Duodenal mucosa (tissue), 2 donors: ENCODE data around the gene MCM3AP.
"Not testable (repeated sequence)": the region's sequence is repeated elsewhere in the genome, so short reads cannot be mapped to it uniquely, and the experiment has no call there.

Experiments used
- H3K27ac ChIP-seq: one replicate; pipeline ENCODE4 v1.7.0; 2013; ENCODE audit warnings: low read depth, low read length
- H3K27me3 ChIP-seq, 2 donors: one replicate each; pipeline ENCODE4 v1.7.0; 2013; ENCODE audit warnings: low read length in 2 of 2, control low read depth in 1 of 2; ENCODE audit not compliant: insufficient read depth in 2 of 2, control insufficient read depth in 1 of 2
- H3K36me3 ChIP-seq, 2 donors: one replicate each; pipeline ENCODE4 v1.7.0; 2013; ENCODE audit warnings: low read length in 2 of 2, control low read depth in 1 of 2; ENCODE audit not compliant: insufficient read depth in 2 of 2, control insufficient read depth in 1 of 2
- H3K4me1 ChIP-seq, 2 donors: one replicate each; pipeline ENCODE4 v1.7.0; 2013; ENCODE audit warnings: low read length in 2 of 2, control low read depth in 1 of 2; ENCODE audit not compliant: insufficient read depth in 2 of 2, control insufficient read depth in 1 of 2
- H3K4me3 ChIP-seq, 2 donors: one replicate each; pipeline ENCODE4 v1.7.0; 2013; ENCODE audit warnings: low read length in 2 of 2, low read depth in 1 of 2
- H3K9ac ChIP-seq, 2 donors: one replicate each; pipeline ENCODE4 v1.7.0; 2013; ENCODE audit warnings: low read length in 2 of 2, low read depth in 1 of 2
- H3K9me3 ChIP-seq, 2 donors: one replicate each; pipeline ENCODE4 v1.7.0; 2013; ENCODE audit warnings: low read length in 2 of 2, control low read depth in 1 of 2; ENCODE audit not compliant: control insufficient read depth in 1 of 2

Gene MCM3AP

DNA sequence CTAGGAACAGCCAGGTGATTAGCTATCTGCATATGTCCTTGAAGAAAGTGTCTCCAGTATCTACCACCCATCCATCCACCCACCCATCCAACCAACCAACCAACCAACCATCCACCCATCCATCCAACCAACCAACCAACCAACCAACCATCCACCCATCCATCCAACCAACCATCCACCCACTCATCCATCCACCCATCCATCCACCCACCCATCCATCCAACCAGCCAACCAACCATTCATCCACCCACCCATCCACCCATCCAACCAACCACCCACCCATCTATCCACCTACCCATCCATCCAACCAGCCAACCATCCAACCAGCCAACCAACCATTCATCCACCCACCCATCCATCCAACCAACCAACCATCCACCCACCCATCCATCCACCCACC lies 26.2 kb upstream of the MCM3AP start:
- Histone ChIP-seq H3K4me1 (no peaks in the 10 kb centered on the region), H3K27ac (no peak overlapping the region), H3K9me3 (no peaks in the 10 kb centered on the region), H3K36me3 (peaks cover 0 to 17% of the 10 kb centered on the region in 2 donors), H3K9ac (no peak overlapping the region), H3K4me3 (no peak overlapping the region), H3K27me3 (no peaks in the 10 kb centered on the region)

DNA sequence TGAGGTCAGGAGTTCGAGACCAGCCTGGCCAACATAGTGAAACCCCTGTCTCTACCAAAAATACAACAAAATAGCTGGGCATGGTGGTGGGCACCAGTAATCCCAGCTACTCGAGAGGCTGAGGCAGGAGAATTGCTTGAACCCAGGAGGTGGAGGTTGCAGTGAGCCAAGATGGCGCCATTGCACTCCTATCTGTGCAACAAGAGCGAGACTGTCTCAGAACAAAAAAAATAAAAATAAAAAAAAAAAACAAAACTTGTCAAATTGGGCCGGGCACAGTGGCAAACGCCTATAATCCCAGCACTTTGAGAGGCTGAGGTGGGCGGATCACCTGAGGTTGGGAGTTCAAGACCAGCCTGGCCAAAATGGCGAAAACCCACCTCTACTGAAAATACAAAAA lies 24.8 kb upstream of the MCM3AP start:
- H3K9ac ChIP-seq, H3K9me3 ChIP-seq, H3K27ac ChIP-seq, H3K27me3 ChIP-seq, H3K4me3 ChIP-seq, H3K4me1 ChIP-seq: not testable (repeated sequence)
- peaks cover 0 to 17% of the 10 kb centered on the region in 2 donors for H3K36me3 ChIP-seq

DNA sequence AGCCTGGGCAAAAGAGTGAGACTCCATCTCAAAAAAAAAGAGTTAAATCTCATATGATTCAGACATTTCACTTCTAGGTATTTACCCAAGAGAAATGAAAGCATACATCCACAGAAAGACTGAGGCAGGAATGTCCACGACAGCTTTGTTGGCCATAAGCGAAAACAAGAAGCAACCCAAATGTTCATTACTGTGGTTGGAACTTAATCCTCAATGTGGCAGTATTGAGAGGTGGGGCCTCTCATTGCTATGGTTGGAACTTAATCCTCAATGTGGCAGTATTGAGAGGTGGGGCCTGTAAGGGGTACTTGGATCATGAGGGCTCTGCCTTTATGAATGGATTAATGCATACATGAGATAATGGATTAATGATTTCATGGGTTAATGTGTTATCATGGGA lies 23.0 kb upstream of the MCM3AP start:
- H3K4me3 ChIP-seq: no peak overlapping the region

DNA sequence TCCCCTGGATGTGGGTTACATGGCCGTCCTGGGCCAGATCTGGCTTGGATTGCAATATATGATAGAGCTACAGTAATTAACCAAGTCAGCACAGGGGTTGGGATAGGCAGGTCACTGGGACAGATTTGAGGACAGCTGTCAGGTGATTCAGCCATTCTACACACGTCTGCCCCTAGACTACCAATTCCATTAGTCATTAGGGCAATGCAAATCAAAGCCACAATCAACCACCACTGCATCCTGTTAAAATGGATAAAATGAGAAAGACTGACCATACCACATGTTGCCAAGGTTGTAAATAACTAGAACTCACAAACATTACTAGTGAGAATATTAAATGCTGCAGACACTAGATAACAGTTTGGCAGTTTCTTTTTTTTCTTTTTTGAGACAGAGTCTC lies 22.2 kb upstream of the MCM3AP start:
- H3K4me3 ChIP-seq: no peak overlapping the region
- no peaks in the 10 kb centered on the region for H3K4me1 ChIP-seq
- no peak overlapping the region for H3K9ac ChIP-seq
- no peaks in the 10 kb centered on the region for H3K27me3 ChIP-seq
- H3K27ac ChIP-seq: no peak overlapping the region
- H3K9me3 ChIP-seq: no peaks in the 10 kb centered on the region
- peaks cover 0 to 25% of the 10 kb centered on the region in 2 donors for H3K36me3 ChIP-seq

More for the DNA sequence above, 23.0 kb upstream of the MCM3AP start:
- no peaks in the 10 kb centered on the region for H3K9me3 ChIP-seq
- no peak overlapping the region for H3K27ac ChIP-seq
- peaks cover 0 to 25% of the 10 kb centered on the region in 2 donors for H3K36me3 ChIP-seq
- no peaks in the 10 kb centered on the region for H3K27me3 ChIP-seq
- no peak overlapping the region for H3K9ac ChIP-seq
- no peaks in the 10 kb centered on the region for H3K4me1 ChIP-seq

DNA sequence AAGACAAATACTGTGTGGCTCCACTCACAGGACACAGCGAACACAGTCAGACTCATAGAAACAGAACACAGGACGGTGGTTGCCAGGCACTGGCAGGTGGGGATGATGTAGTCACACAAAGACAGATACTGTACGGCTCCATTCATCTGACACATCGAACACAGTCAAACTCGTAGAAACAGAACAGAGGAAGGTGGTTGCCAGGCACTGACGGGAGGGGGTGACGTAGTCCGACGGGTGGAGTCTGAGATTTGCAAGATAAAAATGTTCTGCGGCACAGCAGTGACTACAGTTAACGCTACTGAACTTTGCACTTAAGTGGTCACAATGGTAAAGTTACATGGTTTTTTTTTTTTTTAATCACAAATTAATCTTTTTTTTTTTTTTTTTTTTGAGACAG lies 19.5 kb upstream of the MCM3AP start:
- H3K4me1 ChIP-seq: no peaks in the 10 kb centered on the region
- H3K4me3 ChIP-seq: no peak overlapping the region
- H3K9ac ChIP-seq: no peak overlapping the region
- H3K36me3 ChIP-seq: peaks cover 0 to 30% of the 10 kb centered on the region in 2 donors
- no peak overlapping the region for H3K27ac ChIP-seq
- H3K9me3 ChIP-seq: no peaks in the 10 kb centered on the region
- no peaks in the 10 kb centered on the region for H3K27me3 ChIP-seq

DNA sequence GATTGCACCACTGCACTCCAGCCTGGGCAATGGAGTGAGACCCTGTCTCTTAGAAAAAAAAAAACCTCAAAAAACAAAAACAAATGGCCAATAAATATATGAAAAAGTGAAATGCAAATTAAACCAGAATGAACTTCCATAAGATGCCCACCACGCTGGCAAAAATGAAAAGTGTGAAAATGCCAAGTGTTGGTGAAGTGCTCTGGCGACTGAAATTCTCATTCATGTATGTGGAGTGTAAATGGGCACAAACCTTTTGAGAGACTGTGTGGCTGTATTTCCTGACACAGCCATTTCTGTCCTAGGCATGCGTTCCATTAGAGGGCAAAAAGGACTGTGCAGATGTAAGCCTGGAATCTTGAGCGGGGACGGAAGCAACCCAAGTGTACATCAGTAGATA lies 19.0 kb upstream of the MCM3AP start:
- H3K27me3 ChIP-seq: no peaks in the 10 kb centered on the region
- no peak overlapping the region for H3K4me3 ChIP-seq
- no peak overlapping the region for H3K9ac ChIP-seq
- no peak overlapping the region for H3K27ac ChIP-seq
- no peaks in the 10 kb centered on the region for H3K4me1 ChIP-seq
- H3K9me3 ChIP-seq: no peaks in the 10 kb centered on the region
- H3K36me3 ChIP-seq: peaks cover 0 to 31% of the 10 kb centered on the region in 2 donors

DNA sequence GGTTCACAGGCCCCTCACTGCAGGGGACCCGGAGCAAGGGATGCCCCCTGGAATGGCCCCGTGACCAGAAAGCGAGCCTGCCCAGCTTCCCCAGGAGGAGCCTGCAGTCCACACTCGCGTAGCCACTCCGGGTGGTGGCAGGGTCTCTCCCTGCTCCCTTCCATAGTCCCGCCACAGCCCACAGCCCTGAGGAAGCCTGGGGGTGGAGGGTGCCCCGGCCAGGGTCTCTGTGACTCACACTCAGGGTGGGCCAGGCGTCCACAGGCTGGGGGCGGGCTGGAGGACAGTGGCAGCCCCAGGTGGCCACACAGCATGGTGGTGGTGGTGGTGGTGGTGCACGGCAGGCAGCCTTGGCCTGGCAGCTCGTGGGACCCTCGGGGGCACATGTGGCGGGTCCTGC lies 16.3 kb upstream of the MCM3AP start:
- Histone ChIP-seq H3K4me3 (no peak overlapping the region), H3K4me1 (peaks cover 0 to 4% of the 10 kb centered on the region in 2 donors), H3K9me3 (no peaks in the 10 kb centered on the region), H3K9ac (no peak overlapping the region), H3K27ac (no peak overlapping the region), H3K36me3 (peaks cover 0 to 19% of the 10 kb centered on the region in 2 donors), H3K27me3 (no peaks in the 10 kb centered on the region)

DNA sequence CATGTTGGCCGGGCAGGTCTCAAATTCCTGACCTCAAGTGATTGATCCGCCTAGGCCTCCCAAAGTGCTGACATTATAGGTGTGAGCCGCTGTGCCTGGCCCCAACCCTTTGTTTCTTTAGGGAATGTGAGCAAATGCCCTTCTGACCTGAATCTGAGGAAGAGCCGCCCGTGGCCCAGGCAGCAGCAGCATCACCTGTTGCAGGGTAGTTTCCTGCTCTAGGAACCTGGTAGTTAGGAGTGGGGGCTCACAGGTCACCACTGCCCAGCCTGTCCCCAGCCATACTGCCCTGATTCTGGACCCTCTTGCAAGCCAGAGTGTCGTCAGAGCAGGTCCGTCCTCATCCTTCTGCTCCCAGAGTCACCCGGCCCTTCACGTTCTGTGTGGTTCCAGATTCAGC lies 13.8 kb upstream of the MCM3AP start:
- Histone ChIP-seq H3K27me3 (no peaks in the 10 kb centered on the region), H3K9ac (no peak overlapping the region), H3K36me3 (peaks cover 0 to 11% of the 10 kb centered on the region in 2 donors), H3K4me3 (no peak overlapping the region), H3K9me3 (no peaks in the 10 kb centered on the region), H3K4me1 (peaks cover 0 to 4% of the 10 kb centered on the region in 2 donors), H3K27ac (no peak overlapping the region)

DNA sequence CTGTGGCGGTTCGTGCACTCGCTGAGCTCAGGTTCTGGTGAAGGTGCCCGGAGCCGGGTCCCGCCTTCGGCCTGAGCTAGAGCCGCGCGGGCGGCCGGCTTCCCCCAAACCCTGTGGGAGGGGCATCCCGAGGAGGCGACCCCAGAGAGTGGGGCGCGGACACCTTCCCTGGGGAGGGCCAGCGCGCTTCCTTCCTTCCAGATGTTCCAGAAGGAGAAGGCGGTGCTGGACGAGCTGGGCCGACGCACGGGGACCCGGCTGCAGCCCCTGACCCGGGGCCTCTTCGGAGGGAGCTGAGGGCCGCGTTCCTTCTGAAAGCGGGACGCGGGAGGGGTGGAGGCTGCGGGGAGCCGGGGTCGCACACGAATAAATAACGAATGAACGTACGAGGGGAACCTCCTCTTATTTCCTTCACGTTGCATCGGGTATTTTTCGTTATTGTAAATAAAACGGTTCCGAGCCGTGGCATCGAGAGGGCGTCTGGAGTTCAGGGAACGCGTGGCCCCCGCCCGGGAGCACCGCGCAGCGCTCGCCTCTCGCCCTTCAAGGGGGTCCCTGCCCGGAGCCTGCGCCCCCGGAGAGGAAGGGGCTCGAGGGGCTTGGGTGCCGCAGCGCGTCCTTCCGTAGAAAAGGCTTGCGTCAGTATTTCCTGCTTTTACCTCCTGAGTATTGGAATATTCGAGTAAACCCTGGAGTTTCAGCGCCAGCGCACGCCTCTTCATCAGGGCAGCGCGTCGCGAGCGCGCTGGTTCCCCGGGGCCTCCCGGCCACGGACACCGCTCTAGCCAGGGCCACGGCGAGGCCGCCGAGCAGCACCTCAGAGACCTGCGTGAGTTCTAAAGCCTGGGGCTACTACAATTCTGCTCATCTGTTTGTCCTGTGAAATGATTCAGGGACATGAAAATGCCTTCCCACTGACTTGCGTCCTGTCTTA lies 12.2 kb upstream of the MCM3AP start:
- Histone ChIP-seq H3K4me1 (peaks cover 0 to 4% of the 10 kb centered on the region in 2 donors), H3K27me3 (no peaks in the 10 kb centered on the region), H3K27ac (no peak overlapping the region), H3K9me3 (no peaks in the 10 kb centered on the region), H3K9ac (peak overlapping the region in 1 of 2 donors; percentile 42), H3K4me3 (peak overlapping the region; percentile 54 to 62), H3K36me3 (peaks cover 0 to 11% of the 10 kb centered on the region in 2 donors)

DNA sequence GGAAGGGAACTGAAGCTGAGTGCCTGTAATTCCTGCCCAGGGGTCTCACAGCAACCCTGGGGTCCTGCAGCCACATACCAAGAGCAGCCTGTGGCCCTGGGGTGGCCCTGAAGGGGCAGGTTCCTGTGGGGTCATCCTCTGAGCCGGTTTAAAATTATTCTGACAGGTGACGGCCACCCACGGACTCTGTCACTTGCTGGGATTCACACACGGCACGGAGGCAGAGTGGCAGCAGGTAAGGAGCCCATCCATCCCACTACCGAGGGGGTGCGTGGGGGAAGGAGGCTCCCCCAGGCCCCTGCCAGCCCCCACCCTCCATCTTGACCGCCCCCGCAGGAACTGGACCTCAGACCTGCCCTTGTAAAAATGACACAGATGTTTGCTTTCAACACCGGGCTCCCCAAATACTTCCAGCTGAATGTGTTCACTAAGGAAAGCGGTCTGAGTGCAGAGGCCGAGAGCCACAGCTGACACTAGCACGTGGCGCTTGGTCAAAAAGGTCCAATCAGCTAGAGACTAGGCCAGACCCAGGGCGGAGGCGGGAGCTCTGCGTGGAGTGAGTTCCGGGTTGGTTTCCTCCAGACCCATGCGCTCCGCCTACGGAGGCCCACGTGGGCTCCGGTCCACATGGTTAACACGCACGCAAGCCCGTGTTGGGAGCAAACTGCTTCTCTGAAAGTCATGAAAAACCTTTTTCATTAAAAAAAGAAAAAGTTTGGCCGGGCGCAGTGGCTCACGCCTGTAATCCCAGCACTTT lies 10.8 kb upstream of the MCM3AP start:
- Histone ChIP-seq H3K27me3 (no peaks in the 10 kb centered on the region), H3K4me1 (peaks cover 0 to 4% of the 10 kb centered on the region in 2 donors), H3K9ac (no peak overlapping the region), H3K36me3 (peaks cover 0 to 16% of the 10 kb centered on the region in 2 donors), H3K9me3 (no peaks in the 10 kb centered on the region), H3K4me3 (peak overlapping the region in 1 of 2 donors; percentile 29), H3K27ac (peak overlapping the region; percentile 32)
